Testis (tissue), 2 donors: ENCODE measurements around the gene MET.
"Not testable (repeated sequence)": the region's sequence is repeated elsewhere in the genome, so short reads cannot be mapped to it uniquely, and the experiment has no call there.

Source experiments
- POLR2A ChIP-seq: fragments of 450-650 bp; IDR thresholded peaks from one replicate; pipeline ENCODE4 v1.6.1; 2017; ENCODE audit warnings: antibody characterized with exemption, mild to moderate bottlenecking, moderate library complexity
- TF ChIP-seq, protein P1 (sequence below), 3 experiments: fragments of 450-650 bp in 2 of 3; fragments of 200-600 bp in 1 of 3; sonication (generic) in 1 of 3; IDR thresholded peaks; one replicate each; pipeline ENCODE4 v1.5.1; 2016 to 2019; ENCODE audit warnings: antibody characterized with exemption in 3 of 3, mild to moderate bottlenecking in 2 of 3, moderate library complexity in 1 of 3

DNA sequence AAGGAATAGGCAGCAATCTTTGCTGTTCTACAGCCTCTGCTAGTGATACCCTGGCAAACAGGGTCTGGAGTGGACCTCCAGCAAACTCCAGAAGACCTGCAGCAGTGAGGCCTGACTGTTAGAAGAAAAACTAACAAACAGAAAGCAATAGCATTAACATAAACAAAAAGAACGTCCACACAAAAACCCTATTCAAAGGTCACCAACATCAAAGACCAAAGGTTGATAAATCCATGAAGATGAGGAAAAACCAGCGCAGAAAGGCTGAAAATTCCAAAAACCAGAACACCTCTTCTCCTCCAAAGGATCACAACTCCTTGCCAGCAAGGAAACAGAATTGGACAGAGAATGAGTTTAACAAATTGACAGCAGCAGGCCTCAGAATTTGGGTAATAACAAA is 71.8 kb downstream of the MET start:
- TF ChIP-seq, protein P1, sequence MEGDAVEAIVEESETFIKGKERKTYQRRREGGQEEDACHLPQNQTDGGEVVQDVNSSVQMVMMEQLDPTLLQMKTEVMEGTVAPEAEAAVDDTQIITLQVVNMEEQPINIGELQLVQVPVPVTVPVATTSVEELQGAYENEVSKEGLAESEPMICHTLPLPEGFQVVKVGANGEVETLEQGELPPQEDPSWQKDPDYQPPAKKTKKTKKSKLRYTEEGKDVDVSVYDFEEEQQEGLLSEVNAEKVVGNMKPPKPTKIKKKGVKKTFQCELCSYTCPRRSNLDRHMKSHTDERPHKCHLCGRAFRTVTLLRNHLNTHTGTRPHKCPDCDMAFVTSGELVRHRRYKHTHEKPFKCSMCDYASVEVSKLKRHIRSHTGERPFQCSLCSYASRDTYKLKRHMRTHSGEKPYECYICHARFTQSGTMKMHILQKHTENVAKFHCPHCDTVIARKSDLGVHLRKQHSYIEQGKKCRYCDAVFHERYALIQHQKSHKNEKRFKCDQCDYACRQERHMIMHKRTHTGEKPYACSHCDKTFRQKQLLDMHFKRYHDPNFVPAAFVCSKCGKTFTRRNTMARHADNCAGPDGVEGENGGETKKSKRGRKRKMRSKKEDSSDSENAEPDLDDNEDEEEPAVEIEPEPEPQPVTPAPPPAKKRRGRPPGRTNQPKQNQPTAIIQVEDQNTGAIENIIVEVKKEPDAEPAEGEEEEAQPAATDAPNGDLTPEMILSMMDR (IDR thresholded peaks at IDR 0.05) = not testable (repeated sequence)
- TF ChIP-seq POLR2A = not testable (repeated sequence)
